Smooth muscle cell (in vitro differentiated cells): ENCODE measurements around the gene SPATA2L. TPM values are rescaled to one million over a fixed set of nuclear protein-coding genes. Genes with fewer than 3 reads are reported as not detected.

ENCODE experiments used
- DNase-seq: peaks from one replicate; lab custom pipeline; 2025; ENCODE audit not compliant: unreplicated experiment; lab: John Stamatoyannopoulos, UW
- H2AFZ ChIP-seq: fragments of 200-600 bp; sonication (generic); 2 replicates; pipeline ENCODE4 v1.6.0; 2016; ENCODE audit warnings: antibody characterized with exemption, low read depth, mild to moderate bottlenecking
- H3F3A ChIP-seq: fragments of 200-600 bp; sonication (generic); 2 replicates; pipeline ENCODE4 v1.6.0; 2017; ENCODE audit warnings: antibody characterized with exemption, low read depth
- H3K27ac ChIP-seq: fragments of 200-600 bp; sonication (generic); 2 replicates; pipeline ENCODE4 v1.5.1; 2016; ENCODE audit warnings: low read depth, mild to moderate bottlenecking
- H3K27me3 ChIP-seq: fragments of 200-600 bp; sonication (generic); 2 replicates; pipeline ENCODE4 v1.6.1; 2016; ENCODE audit warnings: low read depth, mild to moderate bottlenecking
- H3K36me3 ChIP-seq: fragments of 200-600 bp; sonication (generic); 2 replicates; pipeline ENCODE4 v1.5.1; 2016; ENCODE audit warnings: low read depth
- H3K4me1 ChIP-seq: fragments of 200-600 bp; sonication (generic); 2 replicates; pipeline ENCODE4 v1.5.1; 2016; ENCODE audit warnings: low read depth
- H3K4me2 ChIP-seq: fragments of 200-600 bp; sonication (generic); 2 replicates; pipeline ENCODE4 v1.6.0; 2016; ENCODE audit warnings: mild to moderate bottlenecking
- H3K4me3 ChIP-seq: fragments of 200-600 bp; sonication (generic); 2 replicates; pipeline ENCODE4 v1.5.1; 2016; ENCODE audit warnings: mild to moderate bottlenecking
- H3K79me2 ChIP-seq: fragments of 200-600 bp; sonication (generic); 2 replicates; pipeline ENCODE4 v1.6.0; 2016; ENCODE audit warnings: low read depth, mild to moderate bottlenecking
- H3K9ac ChIP-seq: fragments of 200-600 bp; sonication (generic); 2 replicates; pipeline ENCODE4 v1.6.0; 2016; ENCODE audit warnings: low read depth
- H3K9me3 ChIP-seq: fragments of 200-600 bp; sonication (generic); replicated peaks from 2 replicates; pipeline ENCODE4 v1.5.1; 2016; ENCODE audit warnings: low read depth
- H4K20me1 ChIP-seq: fragments of 200-600 bp; sonication (generic); 2 replicates; pipeline ENCODE4 v1.6.0; 2016; ENCODE audit warnings: low read depth
- WGBS: methylation state at CpG from one replicate; pipeline ENCODE4 v1.1.7; 2016; ENCODE audit warnings: low lambda C conversion rate; 5-methylcytosine and 5-hydroxymethylcytosine counted together
- polyA plus RNA-seq: library from polyadenylated mRNA; unstranded; fragments of >200 nt; fragmentation: Nextera tagmentation; extraction: Ambion mirVana; gene quantifications from 2 replicates; pipeline ENCODE4 v1.2.1, GENCODE V29; 2016
- total RNA-seq: library from RNA; depleted of rRNA; stranded (reverse); fragments of >200 nt; gene quantifications from 2 replicates; pipeline ENCODE4 v1.2.3, GENCODE V29; 2014
- TF ChIP-seq, protein P1 (sequence below): fragments of 200-600 bp; sonication (generic); IDR thresholded peaks from 2 replicates; pipeline ENCODE4 v1.5.1; 2017; ENCODE audit warnings: borderline replicate concordance, mild to moderate bottlenecking, antibody characterized with exemption; ENCODE audit not compliant: insufficient read depth, poor library complexity, severe bottlenecking

SPATA2L gene
- total and polyA plus RNA-seq, 2 experiments from 2014 or later: 7.8 to 14.1 TPM

DNA sequence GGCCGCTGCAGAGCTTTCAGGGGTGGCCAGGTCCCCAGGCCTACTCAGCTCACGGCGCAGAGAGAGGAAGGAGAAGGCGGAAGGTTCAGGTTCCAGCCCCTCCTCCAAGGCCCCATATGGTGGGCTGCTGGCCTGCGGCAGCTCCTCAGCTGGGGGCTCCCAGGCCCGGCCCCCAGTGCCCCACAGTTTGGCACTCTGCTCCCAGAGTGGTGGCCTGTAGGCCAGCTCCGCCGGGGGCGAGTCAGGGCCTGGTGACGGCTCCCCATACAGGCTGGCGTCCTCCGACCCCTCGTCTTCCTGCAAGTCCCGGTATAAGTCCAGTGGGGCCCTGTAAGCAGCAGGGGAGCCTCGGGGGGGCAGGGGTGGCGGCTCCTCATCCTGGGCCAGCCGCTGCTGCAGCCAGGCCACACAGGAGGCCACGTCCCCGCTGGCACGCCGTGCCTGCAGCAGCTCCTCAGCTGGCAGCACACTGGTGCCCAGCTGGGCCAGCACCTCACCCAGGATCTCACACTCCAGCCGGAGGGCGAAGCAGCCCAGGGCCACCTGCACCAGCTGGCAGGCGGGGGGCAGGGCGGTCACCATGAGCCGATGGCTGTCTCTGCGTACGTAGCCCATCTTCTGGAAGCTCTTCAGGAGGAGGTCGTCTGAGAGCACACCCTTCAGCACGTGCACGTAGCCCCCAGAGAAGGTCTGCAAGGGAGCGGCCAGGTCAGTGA, 3.7 kb downstream of the SPATA2L start:
- H3F3A ChIP-seq: no peaks in the 10 kb centered on the region
- H3K9ac ChIP-seq: no peak overlapping the region
- no peak overlapping the region for H3K27ac ChIP-seq
- no peak overlapping the region for H2AFZ ChIP-seq
- WGBS: 97% methylated on average over 29 of the region's 32 CpGs
- TF ChIP-seq, protein P1, sequence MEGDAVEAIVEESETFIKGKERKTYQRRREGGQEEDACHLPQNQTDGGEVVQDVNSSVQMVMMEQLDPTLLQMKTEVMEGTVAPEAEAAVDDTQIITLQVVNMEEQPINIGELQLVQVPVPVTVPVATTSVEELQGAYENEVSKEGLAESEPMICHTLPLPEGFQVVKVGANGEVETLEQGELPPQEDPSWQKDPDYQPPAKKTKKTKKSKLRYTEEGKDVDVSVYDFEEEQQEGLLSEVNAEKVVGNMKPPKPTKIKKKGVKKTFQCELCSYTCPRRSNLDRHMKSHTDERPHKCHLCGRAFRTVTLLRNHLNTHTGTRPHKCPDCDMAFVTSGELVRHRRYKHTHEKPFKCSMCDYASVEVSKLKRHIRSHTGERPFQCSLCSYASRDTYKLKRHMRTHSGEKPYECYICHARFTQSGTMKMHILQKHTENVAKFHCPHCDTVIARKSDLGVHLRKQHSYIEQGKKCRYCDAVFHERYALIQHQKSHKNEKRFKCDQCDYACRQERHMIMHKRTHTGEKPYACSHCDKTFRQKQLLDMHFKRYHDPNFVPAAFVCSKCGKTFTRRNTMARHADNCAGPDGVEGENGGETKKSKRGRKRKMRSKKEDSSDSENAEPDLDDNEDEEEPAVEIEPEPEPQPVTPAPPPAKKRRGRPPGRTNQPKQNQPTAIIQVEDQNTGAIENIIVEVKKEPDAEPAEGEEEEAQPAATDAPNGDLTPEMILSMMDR: no peak
- no peak for DNase-seq
- H3K36me3 ChIP-seq: no peaks in the 10 kb centered on the region
- no peaks in the 10 kb centered on the region for H3K27me3 ChIP-seq
- no peak overlapping the region for H3K4me3 ChIP-seq
- H3K9me3 ChIP-seq: no peaks in the 10 kb centered on the region
- H3K4me1 ChIP-seq: peaks cover 12% of the 10 kb centered on the region
- peaks cover 21% of the 10 kb centered on the region for H4K20me1 ChIP-seq
- H3K4me2 ChIP-seq: no peak overlapping the region
- H3K79me2 ChIP-seq: peaks cover 3% of the 10 kb centered on the region

- WGBS: 99% methylated on average over 14 of the region's 19 CpGs
These were observed 4.3 kb downstream of the SPATA2L start for GRCh38 chr16:89697161-89697615.

GRCh38 chr16:89696670-89697128, 4.8 kb downstream of the SPATA2L start:
- no peak overlapping the region for H2AFZ ChIP-seq
- 94% methylated on average over 18 of the region's 18 CpGs for WGBS
- no peak overlapping the region for H3K4me3 ChIP-seq
- H3K4me1 ChIP-seq: peaks cover 12% of the 10 kb centered on the region
- DNase-seq: no peak
- no peaks in the 10 kb centered on the region for H3K9me3 ChIP-seq
- H3K27ac ChIP-seq: no peak overlapping the region
- no peaks in the 10 kb centered on the region for H3K27me3 ChIP-seq
- H3K9ac ChIP-seq: no peak overlapping the region
- peaks cover 3% of the 10 kb centered on the region for H3K79me2 ChIP-seq
- H4K20me1 ChIP-seq: peaks cover 21% of the 10 kb centered on the region
- TF ChIP-seq, protein P1: no peak
- no peak overlapping the region for H3K4me2 ChIP-seq
- H3F3A ChIP-seq: no peaks in the 10 kb centered on the region
- no peaks in the 10 kb centered on the region for H3K36me3 ChIP-seq

More at GRCh38 chr16:89697161-89697615, 4.3 kb downstream of the SPATA2L start:
- H3K27ac ChIP-seq: no peak overlapping the region
- H3K9ac ChIP-seq: no peak overlapping the region
- DNase-seq: no peak
- H4K20me1 ChIP-seq: peaks cover 21% of the 10 kb centered on the region
- H3K9me3 ChIP-seq: no peaks in the 10 kb centered on the region
- H2AFZ ChIP-seq: no peak overlapping the region
- no peaks in the 10 kb centered on the region for H3F3A ChIP-seq
- H3K36me3 ChIP-seq: no peaks in the 10 kb centered on the region
- no peak overlapping the region for H3K4me2 ChIP-seq
- TF ChIP-seq, protein P1: no peak
- no peaks in the 10 kb centered on the region for H3K27me3 ChIP-seq
- peaks cover 3% of the 10 kb centered on the region for H3K79me2 ChIP-seq
- H3K4me3 ChIP-seq: no peak overlapping the region
- peaks cover 12% of the 10 kb centered on the region for H3K4me1 ChIP-seq
